NCI-H2081 (cell line): ENCODE data around the gene GAS6.

Experiments
- DNase-seq, 2 experiments: peaks; one replicate each; lab custom pipeline; 2025; lab: John Stamatoyannopoulos, UW

The GAS6 gene

DNA sequence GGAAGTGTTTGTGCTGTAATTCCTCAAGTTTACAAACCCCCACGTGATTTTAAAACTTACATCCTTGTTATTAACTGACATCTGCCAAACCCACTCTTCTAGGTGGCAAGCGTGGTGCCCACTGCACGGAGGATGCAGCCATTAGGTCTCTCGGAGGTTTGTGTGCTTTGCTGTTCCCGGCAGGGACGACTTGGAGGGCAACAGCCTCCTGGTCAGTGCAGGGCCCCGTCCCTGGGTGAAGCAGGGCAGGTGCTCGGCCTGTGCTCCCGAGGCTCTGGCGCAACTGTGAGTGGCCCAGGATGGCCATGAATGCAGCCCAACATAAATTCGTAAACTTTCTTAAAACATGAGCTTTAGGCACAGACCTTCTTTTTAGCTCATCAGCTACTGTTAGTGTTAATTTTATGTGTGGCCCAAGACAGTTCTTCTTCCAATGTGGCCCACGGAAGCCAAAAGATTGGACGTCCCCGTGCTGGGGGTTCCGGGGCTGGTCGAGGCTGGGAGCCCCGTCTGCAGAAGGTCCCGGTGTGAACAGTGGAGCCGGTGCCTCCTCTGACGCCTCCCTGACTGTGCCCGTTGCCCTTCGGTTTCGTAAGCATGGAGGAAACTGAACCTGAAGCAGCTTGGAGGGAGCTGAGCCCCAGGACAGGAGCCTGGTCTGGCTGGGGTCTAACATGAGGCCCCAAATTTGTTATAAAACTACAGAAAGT is 11.9 kb downstream of the GAS6 start:
- DNase-seq, result no peak

DNA sequence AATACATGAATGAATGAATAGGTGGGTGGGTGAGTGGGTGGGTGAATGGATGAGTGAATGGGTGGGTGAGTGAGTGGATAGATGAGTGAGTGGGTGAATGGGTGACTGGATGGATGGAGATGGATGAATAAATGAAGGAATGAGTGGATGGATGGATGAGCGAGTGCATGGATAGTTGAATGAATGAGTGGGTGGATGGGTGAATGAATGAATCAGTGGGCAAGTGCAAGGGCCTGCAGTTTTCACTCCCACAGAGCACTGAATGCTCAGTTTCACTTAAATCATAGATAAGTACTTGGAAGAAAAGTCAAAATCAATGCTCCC is 12.4 kb downstream of the GAS6 start:
- DNase-seq, result no peak

DNA sequence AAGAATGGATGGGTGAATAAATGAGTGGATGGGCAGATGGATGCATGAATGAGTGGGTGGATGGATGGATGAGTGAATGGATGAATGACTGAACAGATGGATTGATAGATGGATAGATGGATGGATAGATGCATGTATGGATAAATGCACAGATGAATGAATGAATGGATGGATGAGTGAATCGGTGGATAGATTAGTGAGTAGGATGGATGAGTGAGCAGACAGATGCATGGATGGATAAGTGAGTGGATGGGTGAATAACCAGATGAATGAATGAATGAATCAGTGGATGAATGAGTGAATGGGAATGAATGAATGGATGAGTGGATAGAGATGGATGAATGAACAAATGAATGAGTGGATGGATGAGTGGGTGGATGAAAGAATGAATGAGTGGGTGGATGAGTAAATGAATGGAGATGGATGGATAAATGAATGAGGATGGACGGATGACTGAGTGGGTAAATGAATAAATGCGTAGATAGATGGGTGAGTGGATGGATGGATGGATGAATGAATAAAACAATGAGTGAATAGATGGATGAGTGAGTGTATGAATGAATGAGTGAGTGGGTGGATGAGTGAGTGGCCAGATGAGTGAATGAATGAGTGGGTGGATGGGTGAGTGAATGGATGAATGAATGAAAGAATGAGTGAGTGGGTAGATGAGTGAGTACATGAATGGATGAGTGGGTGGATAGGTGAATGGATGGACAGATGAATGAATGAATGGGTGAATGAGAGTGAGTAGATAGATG is 13.0 kb downstream of the GAS6 start:
- no peak for DNase-seq

DNA sequence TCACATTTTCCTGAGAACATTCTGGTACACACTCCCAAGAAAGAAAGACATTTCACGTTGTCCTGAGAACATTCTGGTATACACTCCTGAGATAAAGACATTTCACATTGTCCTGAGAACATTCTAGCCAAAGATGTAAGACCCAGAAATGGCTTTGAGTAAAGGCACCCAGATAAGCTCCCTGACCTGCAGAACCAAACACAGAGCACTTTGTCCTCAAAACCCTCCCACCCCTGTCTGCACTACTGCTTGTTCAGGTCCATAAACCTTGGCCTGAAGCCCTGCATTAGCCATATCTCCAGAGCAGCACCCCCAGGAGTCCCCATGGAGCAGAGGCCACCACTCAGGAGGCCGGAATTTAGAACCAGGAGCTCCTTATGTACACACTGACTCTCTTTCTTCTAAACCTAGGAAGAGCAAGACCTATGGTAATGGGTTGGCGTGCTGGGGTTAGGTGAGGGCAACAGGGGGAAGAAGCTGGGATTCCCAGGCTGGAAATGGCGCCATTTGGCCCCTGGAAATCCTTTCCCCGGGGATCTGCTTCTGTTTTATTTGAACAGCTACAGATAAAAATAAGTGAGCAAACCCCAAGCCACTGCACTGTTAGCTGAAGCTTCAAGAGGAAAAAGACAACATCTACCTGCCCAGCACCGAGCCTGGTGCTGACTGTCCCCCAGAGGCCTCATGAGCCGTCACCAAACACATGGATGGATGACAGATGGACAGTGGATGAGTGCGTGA is 13.7 kb downstream of the GAS6 start:
- no peak for DNase-seq

DNA sequence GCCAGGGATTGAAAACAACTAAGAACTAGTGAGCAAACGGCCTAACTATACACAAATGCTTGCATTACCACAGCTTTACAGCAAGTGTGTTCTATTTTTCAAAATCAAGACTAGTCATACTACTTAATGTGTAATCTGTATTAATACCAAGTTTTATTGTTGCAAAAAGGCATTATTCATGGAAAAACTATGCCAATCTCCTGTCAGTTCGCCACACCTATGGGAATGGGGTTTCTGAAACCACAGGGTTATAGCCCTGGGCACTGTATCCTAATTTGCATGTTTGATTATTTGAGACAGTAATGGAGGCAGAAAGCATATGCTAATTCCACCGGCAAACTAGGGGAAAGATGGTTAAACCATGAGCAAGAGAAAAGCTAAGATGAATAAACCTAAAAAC is 14.3 kb downstream of the GAS6 start:
- DNase-seq, result no peak

DNA sequence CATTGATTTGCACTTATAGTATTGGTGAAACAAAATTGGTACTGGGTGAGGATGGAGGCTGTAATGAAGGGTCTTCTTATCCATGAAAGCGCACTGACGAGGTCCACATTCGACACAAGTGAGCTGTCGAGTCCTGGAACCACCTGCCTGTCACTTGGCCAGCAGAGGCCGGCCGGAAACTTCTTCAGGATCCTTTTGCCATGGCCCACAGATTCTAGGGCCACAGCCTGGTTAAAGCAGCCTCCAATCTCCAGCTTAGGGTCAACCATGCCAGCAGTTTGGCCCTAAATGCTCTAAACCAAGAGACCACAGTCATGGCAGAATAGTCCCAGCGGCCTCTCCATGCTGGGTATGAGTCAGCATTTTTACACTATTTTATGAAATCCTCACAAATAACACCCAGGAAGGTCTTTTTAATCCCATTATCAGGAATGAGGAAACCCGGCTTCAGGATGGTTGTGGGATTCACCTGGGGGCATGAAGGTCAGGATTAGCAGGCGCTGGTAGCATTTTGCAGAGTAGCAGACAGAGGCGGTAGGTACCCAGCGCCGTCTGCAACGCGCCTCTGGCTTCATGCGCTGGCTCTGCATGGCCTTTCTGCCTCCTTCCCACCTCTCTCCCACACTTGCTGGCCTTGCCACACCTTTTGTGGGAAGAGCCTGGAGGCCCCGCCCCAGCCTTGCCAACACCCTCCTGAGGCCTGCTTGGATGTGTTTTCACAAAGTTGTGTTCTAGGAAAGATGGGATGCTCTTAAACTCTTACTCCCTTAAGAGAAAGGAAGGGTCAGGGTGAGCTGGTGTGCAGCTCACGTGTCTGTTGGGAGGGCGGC is 15.2 kb downstream of the GAS6 start:
- no peak for DNase-seq

DNA sequence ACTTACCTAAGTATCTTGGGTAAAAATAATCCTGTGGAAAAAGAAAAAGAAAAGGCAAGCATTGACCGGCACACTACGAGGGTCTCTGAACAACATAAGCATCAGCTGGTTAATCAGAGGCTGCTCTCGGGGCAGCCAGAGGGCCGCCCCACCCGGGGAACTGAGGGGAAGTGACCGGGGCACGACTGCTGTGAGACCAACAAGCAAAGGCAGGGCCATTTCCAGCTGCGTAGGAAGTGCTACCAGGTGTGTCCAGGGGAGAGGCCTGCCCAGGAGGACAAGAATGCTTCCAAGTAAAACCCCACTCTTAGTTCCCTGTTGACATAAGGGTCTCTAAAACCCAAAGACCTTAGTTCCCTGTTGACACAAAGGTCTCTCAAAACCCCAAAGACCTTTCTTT is 15.9 kb downstream of the GAS6 start:
- DNase-seq, result no peak

DNA sequence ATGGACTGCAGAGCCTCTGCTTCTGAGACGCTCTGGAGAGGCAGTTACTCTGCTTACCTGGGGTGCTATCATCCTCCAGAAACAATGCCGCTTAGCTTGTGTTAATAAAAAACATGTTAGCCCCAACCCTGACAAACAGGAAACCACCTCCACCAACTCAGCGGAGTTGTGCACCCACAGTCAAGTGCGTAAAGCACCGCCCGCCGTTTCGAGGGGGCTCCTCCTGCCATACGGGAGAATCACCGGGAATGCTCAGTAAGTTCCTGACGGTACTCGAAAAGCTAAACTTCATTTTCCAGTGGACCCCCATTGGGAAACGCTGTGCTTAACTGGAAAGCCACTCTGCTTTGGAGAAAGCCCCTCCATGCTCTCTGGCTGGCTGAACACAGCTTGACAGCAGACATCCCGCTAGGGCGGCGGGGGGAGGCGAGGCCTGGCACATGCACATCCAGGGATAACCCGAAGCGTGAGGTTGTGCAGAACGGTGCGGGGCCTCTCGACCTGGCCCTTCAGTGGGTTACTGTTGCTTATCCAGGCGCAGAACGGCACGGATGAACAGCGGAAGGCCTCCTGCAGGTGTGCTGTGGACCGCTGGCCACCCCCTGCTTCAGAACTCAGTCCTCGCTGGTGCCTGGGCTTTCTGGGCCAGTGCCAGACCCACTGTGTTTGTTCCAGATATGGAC is 17.1 kb downstream of the GAS6 start:
- no peak for DNase-seq

DNA sequence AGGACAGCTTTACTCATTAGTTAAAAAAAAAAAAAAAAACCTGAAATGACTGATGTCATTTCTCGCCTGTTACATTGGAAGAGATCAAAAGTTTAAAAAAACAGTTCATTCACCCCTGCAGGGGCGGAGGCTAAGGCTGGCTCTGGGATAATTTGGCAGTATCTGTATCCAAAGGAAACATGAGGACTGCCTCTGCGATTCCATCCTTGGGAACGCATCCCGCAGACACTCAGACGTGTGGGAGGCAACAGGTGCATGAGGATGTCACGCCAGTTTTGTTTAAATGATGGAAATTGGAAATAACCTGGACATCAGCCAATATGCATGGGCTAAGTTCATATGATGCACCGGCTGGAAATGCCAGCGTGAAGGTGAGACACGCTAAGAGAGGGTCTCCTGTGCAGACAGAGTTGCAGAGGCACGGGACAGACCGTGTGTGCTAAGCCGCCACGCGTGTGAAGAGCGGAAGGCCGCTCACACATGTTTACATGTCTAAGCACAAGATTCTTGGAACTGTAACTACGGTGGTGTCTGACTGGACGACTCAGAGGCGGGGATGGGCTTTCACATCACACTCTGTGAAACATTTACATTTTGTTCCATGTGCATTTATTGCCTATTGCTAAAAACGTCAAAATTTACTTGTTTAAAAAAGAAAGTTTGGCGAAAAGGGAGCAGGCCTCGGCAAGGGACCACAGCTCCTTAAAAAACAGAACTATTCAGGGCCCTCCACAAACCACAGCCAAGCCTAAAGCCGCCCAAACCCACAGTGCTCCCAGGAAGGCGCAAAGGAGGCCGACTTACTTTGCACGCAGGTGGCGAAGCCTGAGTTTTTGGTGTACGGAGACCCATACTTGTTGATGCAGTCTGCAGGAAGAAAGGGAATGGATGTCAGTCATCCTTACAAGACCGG is 17.9 kb downstream of the GAS6 start:
- DNase-seq, result no peak

DNA sequence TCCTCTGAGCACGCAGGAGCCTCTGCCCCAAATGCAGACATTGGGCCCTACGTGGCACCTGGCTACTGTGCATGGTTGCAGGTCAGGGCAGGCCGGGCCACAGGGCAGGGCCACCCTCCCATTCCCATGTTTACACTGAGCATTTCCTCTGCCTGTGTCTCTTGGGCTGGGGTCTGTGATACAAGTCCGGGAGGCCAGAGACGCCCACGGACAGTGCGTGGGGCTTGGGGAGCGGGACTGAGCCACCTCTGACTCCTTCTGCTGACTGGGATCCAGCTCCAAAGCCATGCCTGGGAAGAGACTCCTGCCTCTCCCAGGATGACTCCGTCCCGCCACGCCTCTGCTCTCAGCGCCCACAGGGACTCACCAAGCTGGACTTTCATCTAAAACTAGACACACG is 18.8 kb downstream of the GAS6 start:
- no peak for DNase-seq

DNA sequence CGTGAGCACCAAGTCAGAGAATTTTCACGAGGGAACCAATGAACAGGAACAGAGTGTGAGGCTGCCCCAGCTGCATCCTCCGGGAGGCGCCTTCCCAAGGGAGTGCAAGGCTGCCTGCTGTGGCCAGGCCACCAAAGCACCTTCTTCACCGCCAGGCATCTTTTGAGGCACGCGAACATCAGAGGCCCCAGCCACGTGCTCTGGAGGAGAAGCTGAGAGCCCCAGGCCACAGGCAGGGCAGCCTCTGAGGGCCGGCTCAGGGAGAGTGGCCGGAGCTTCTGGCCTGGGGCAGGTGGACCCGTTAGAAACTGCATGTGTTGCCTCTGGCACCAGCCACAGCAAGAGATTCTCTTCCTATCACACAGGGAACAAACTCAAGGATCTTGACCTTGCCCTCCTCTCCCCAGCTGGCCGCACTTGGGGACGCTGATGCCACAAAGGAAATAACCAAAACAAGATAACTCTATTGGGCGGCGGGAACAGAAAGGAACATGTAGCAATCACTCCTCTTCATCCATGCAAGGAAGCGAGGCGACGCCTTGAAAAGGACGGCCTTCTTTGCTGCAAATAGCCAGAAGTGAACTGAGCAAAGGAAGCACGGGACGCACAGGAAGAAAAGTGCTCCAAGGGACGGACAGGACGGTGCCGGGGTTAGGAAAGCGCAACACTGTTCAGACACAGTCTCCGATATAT is 19.9 kb downstream of the GAS6 start:
- no peak for DNase-seq

DNA sequence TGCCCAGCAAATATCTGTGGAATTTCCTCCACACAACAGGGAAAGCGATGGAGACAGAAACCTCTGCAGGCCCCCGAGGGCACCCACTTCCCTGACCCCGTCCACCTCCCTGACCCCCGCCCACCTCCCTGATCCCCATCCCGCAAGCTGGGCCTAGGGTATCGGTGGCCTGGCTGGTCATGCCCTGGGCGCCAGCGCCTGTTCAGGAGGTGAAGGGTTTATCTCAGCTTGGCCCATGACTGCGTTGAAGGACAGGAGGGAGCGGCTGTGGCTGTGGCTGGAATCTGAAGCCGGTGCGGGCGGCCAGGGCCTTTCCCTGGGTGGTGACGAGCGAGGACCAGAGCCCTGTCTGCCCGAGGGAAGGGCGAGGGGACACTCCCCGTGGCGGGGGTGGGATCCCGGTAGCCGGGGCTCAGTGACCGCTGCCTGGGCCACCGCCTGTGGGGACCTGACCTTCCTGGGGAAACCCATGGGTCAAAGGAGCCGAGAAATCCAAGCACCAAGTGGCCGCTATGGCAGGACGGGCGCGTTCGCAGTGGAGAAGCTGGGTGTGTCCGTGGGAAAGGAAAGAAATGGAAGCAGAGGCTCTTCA is 20.7 kb downstream of the GAS6 start:
- DNase-seq, result no peak

DNA sequence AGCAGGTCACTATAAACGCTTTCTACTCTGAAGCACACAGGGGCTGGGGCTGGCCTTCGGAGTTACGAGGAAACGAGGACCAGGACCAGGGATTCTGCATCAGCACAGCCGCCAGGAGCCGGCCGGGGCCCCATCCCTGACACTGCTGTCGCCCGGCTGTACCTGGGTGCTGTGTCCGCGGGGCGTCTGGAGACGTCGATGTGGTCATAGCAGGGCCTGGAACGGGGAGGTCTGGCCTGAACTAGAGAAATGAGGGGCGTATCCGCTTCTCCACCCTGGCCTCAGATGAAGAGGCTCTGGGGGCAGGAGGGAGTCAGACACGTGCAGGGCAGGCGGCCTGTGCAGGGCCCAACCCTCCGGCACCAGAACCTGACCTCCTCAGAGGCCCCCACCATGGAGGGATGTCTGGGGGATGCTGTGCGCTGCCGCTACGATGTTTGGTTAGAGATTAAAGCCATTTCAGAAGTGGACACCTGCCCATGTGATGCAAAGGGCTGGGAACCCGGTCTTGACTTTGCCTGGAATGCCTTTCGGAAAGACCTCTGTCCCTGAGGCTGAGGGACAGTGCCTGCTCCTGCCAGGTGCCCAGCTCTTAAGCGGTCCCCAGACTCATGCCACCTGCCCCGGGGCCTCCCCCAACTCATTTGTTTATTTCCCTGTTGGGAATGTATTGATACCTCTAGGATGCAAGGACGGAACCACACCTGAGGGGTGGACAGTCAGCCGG is 21.4 kb downstream of the GAS6 start:
- no peak for DNase-seq

DNA sequence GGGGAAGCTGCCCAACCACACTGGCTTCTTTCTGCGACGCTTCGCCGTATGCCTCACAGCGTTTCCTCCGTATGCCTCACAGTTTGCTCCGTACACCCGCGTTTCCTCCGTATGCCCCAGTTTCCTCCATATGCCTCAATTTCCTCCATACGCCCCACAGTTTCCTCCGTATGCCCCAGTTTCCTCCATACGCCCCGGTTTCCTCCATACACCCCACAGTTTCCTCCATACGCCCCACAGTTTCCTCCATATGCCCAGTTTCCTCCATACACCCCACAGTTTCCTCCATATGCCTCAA is 22.6 kb downstream of the GAS6 start:
- DNase-seq, result no peak

DNA sequence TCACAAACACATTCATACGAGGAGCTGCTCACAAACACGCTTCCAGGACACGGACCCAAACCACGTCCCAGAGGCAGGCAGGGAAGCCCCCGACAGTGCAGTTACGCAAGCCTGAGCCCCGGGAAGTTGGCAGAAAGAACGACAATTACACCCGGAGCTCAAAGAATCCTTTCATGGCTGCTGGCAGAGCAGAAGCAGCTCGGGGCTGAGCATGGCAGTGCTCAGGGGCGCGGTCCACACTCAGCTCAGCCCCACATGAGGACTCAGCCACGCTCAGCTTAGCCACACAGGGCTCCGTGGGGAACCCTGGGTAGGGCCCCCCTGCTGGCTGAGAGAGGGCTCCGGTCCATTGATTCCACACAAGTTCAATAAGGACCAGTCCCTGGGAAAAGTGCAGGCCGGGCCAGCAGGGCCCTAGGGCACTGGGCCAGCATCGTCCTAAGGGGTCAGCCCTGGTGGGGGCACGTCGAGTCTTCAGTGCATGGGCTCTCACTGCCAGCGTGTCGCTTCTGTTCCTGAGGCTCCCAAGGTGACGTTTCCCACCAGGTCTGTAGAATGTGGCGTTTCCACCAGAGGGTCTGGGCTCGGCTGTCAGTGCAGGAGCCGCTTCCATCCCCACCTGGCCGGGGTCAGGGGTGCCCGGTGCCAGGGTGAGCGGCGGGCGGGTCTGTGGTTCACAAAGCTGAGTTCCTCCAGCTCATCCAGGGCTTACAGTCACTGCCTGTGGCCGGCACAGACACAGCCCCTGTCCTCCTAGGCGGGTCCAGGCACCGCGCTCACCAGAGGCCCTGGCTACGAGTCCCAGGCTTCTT is 23.1 kb downstream of the GAS6 start:
- no peak for DNase-seq

DNA sequence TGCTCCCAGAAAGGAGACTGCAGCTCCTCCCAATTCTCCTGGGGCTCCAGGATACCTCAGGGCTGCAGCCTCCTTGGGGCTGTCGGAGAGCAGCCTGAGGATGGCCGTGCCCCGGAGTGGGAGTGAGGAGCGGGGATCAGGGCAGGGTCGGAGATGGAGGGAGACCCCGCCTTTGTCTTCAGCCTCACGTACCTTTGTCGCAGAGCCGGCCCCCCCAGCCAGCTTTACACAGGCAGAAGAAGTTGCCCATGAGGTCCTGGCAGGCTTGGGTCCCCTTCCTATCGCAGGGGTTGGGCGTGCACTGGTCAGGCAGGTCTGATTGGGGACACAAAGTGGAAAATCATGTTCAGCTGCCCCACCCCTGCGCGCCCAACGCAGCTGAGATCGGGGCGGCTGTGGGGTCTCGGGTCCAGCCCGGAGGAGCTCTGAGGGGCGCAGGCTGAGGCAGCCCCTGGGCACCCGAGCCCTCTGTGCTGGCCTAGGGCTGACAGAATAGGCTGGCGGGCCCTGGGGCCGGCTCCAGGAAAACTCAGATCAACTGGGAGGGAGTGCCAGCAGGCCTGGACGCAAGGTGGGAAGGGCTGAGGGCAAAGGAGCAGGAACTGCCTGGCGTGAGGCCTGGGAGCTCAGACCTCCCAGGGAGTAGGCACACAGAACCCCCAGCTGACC is 24.2 kb downstream of the GAS6 start:
- no peak for DNase-seq

DNA sequence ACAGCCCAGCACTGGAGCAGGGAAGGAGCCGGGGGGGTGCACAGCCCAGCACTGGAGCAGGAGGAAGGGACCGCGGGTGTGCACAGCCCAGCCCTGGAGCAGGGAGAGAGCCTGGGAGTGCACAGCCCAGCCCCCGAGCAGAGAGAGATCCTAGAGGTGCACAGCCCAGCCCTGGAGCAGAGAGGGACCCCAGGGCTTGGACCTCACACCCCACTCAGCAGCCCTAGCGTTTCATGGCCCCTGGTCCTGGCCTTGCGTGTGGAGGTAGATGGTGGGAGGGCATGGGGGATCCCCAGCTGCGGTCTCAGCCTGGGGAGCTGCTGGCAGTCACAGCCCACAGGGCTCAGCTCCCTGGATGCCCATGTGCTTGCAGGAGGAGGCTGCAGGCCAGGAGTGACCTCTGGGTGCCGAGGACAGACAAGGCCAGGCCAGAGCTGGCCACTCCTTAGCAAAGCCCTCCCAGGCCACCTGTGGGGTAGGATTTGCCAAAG is 25.1 kb downstream of the GAS6 start:
- DNase-seq, result no peak
